Right lung (tissue), 5 donors: Measurements from ENCODE around the gene TMEM175. TPM values are rescaled to one million over a fixed set of nuclear protein-coding genes. Genes with fewer than 3 reads are reported as not detected.

ENCODE experiments used
- DNase-seq, 2 donors: peaks; one replicate each; pipeline ENCODE4 v3.0.0-alpha.2; 2013
- polyA plus RNA-seq, 5 donors: library from polyadenylated mRNA; unstranded; fragments of 120-200 nt; gene quantifications; one replicate each; pipeline versions ENCODE4 v1.2.1 to v1.2.3, GENCODE V29; 2013; ENCODE audit warnings: inconsistent platforms in 1 of 5, low replicate concordance in 1 of 5; ENCODE audit not compliant: insufficient read length in 5 of 5, insufficient read depth in 1 of 5

Gene TMEM175
- polyA plus RNA-seq, 5 donors = 24.8 to 32.4 (median 28.5) TPM

DNA sequence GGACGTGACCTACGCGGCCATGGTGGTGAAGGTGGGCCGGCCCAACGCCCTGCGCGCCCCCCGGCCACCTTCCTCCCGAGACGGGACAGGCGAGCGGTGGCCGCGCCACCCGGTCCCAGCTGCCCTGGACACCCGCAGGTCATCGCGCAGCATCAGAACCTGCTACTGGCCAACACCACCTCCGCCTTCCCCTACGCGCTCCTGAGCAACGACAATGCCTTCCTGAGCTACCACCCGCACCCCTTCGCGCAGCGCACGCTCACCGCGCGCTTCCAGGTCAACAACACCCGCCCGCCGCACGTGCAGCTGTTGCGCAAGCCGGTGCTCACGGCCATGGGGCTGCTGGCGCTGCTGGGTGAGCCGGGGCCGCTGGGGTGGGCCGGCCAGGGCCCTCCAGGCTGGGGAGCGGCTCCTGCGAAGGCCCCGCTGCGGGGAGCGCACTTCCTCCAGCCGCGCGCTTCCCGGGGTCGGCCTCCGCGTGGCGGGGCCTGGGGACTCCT lies 69.9 kb downstream of the TMEM175 start:
- DNase-seq = peak in 1 of 2 donors; percentile 38

DNA sequence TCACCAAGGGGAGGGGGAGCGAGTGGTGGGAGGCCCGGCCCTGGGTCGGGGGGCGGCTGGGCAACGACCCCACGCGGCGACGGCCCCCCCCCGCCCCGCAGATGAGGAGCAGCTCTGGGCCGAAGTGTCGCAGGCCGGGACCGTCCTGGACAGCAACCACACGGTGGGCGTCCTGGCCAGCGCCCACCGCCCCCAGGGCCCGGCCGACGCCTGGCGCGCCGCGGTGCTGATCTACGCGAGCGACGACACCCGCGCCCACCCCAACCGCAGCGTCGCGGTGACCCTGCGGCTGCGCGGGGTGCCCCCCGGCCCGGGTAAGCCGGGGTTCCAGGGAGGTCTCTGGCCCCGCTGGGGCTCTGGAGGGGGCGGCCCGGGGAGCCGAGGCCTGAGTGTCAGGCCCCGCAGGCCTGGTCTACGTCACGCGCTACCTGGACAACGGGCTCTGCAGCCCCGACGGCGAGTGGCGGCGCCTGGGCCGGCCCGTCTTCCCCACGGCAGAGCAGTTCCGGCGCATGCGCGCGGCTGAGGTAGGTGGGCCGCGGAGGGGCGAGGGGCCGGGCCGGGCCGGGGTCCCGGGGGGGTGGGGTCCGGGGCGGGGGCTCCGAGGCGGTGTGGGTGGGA lies 70.5 kb downstream of the TMEM175 start:
- DNase-seq = no peak

DNA sequence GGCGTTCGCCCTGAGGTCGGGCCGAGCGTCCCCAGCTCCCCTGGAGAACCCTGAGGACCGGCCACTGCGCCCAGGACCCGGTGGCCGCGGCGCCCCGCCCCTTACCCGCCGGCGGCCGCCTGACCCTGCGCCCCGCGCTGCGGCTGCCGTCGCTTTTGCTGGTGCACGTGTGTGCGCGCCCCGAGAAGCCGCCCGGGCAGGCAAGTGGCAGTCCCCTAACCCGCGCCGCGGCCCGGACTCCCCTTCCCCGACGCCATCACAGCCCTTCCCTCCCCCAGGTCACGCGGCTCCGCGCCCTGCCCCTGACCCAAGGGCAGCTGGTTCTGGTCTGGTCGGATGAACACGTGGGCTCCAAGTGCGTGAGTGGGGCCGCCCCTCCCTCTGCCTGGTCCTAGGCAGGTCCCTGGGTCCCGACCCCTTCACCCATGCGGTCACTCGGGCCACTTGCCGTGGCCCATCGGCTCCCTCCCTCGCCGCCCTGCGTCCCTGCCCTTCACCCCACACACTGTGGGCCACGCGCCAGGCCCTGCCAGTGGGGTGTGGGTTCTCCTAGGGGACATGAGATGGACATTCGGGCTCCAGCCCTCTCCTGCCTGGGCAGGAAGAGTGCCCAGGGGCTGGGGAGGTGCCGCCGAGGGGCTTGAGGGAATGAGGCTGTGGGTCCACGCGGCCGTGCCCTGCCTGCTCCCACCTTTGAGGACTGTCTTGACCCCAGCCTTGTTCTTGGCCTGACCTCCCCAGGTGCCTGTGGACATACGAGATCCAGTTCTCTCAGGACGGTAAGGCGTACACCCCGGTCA lies 71.2 kb downstream of the TMEM175 start:
- DNase-seq = no peak

DNA sequence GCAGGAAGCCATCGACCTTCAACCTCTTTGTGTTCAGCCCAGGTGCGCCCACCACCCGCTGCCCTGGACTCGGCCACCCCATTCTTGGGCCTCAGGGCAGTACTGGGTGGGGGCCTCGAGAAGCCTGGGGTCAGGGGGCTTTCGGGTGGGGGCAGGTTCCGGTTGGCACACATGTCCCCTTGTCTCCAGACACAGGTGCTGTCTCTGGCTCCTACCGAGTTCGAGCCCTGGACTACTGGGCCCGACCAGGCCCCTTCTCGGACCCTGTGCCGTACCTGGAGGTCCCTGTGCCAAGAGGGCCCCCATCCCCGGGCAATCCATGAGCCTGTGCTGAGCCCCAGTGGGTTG lies 71.8 kb downstream of the TMEM175 start:
- no peak for DNase-seq

DNA sequence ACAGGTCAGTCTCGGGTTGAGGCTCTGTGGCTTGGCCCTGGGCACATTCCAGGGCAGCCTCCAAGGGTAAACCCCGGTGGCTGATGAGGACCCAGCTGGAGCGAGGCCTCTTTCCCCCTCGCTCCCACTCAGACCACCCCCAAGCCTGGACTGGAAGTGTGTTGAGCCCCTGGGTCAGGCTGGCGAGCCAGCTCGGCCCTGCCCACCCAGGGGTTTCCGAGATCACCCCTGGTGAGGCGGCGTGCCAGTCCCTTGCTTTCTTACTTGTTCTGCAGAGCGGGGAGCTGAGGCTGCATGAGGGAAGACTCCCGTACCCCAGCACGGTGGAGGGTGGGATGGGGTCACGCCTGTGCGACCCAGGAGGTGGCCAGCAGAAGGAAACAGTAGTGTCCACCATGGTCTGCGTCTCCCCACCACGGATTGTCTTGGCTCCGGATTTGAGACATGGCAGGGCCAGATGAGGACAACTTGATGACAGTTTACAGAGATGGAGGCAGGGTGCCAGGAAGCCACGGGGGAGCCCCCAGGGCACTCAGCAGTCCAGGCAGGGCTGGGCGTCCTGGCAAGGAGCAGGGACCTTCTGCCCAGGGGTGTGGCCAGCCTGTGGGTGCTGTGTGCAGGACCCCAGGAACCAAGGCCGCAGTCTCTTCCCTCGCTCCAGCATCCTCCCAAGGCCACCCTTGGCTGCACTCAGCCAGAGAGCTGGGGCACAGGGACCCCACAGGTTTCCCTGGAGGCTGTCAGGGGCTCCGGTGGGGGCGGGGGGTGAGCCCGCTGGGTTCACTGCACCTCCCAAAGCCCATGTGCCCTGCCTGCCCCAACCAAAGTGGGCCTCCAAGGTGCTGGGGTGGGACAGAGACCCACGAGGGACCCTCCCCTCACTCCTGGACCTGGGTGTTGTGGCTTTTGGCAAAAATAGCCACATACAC lies 72.6 kb downstream of the TMEM175 start:
- no peak for DNase-seq

DNA sequence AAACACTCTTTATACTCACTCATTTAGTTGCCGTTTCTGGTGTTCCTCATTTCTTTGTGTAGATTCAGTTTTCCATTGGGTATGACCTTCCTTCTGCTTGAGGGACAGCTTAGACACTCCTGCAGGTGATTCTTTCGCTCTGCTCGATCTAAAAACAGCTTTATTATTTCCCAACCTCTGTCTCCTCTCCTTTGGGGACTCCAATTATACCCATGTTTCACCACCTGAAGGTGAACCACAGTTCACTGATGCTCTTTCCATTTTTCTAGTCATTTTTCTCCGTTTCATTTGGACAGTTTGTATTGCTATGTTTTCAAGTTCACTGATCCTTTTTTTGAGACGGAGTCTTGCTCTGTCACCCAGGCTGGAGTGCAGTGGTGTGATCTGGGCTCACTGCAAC lies 74.6 kb downstream of the TMEM175 start:
- DNase-seq = no peak

Other genes with a start within 250 kb of the TMEM175 start
- gene SLC49A3, start 243.3 kb upstream of the TMEM175 start, polyA plus RNA-seq = 10 to 100 TPM in 2 of 5 donors, 1 to 10 TPM in 3; 4.6 to 12.5 (median 8.0) TPM
- gene PCGF3, start 226.6 kb upstream of the TMEM175 start, polyA plus RNA-seq = 100 to 1,000 TPM in 2 of 5 donors, 10 to 100 TPM in 3; 73.6 to 109 (median 91.4) TPM
- 1 to 10 TPM in 4 of 5 donors, under 1 TPM in 1; 0.84 to 2.7 (median 1.1) TPM for gene CPLX1, start 106.3 kb upstream of the TMEM175 start, polyA plus RNA-seq
- gene GAK, start 144 bp upstream of the TMEM175 start, polyA plus RNA-seq = 10 to 100 TPM; 37.5 to 62.9 (median 52.1) TPM
- gene DGKQ, start 41.1 kb downstream of the TMEM175 start, polyA plus RNA-seq = 10 to 100 TPM in 1 of 5 donors, 1 to 10 TPM in 4; 4.1 to 10.3 (median 5.2) TPM
- 10 to 100 TPM in 4 of 5 donors, 1 to 10 TPM in 1; 9.9 to 22.1 (median 16.9) TPM for gene IDUA, start 54.6 kb downstream of the TMEM175 start, polyA plus RNA-seq
- gene SLC26A1, start 60.9 kb downstream of the TMEM175 start, polyA plus RNA-seq = 1 to 10 TPM; 3.5 to 9.1 (median 5.2) TPM
- 10 to 100 TPM; 15.1 to 31.3 (median 20.7) TPM for gene FGFRL1, start 79.2 kb downstream of the TMEM175 start, polyA plus RNA-seq
- 10 to 100 TPM in 3 of 5 donors, 1 to 10 TPM in 2; 6.1 to 11.8 (median 11.0) TPM for gene RNF212, start 181.1 kb downstream of the TMEM175 start, polyA plus RNA-seq
- 10 to 100 TPM in 4 of 5 donors, 1 to 10 TPM in 1; 6.9 to 47.5 (median 17.0) TPM for gene SPON2, start 240.1 kb downstream of the TMEM175 start, polyA plus RNA-seq